ENCODE data around the gene LPCAT3.

GRCh38 chr12:6953442-6954315 is 64.6 kb downstream of the LPCAT3 start:
- no peak for TF ChIP-seq CTCF (conservative IDR thresholded peaks at IDR 0.05)
- no peak for TF ChIP-seq EZH2 (IDR thresholded peaks at IDR 0.05; ENCODE audit: low read depth)
